ENCODE measurements around the gene SOD1.
"Not testable (repeated sequence)": the region's sequence is repeated elsewhere in the genome, so short reads cannot be mapped to it uniquely, and the experiment has no call there.

SOD1 gene

DNA sequence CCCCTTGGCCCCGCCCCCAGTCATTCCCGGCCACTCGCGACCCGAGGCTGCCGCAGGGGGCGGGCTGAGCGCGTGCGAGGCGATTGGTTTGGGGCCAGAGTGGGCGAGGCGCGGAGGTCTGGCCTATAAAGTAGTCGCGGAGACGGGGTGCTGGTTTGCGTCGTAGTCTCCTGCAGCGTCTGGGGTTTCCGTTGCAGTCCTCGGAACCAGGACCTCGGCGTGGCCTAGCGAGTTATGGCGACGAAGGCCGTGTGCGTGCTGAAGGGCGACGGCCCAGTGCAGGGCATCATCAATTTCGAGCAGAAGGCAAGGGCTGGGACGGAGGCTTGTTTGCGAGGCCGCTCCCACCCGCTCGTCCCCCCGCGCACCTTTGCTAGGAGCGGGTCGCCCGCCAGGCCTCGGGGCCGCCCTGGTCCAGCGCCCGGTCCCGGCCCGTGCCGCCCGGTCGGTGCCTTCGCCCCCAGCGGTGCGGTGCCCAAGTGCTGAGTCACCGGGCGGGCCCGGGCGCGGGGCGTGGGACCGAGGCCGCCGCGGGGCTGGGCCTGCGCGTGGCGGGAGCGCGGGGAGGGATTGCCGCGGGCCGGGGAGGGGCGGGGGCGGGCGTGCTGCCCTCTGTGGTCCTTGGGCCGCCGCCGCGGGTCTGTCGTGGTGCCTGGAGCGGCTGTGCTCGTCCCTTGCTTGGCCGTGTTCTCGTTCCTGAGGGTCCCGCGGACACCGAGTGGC, at the start of gene SOD1:
TSS of gene SOD1 (plus strand) at position 158 of the 723 bp plus-strand sequence. CDS start at position 235, 77 bp downstream.
- peak; percentile 96 for DNase-seq

DNA sequence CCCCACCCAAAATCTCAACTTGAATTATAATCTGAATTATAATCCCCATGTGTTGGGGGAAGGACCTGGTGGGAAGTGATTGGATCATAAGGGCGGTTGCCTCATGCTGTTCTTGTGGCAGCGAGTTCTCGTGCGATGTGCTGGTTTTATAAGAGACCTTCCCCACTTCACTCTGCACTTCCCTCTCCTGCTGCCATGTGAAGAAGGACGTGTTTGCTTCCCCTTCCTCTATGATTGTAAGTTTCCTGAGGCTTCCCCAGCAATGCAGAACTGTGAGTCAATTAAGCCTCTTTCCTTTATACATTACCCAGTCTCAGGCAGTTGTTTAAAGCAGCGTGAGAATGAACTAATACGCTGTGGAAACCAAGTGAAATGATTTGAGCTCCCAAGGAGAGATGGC, 48.0 kb upstream of the SOD1 start:
- no peak for DNase-seq

DNA sequence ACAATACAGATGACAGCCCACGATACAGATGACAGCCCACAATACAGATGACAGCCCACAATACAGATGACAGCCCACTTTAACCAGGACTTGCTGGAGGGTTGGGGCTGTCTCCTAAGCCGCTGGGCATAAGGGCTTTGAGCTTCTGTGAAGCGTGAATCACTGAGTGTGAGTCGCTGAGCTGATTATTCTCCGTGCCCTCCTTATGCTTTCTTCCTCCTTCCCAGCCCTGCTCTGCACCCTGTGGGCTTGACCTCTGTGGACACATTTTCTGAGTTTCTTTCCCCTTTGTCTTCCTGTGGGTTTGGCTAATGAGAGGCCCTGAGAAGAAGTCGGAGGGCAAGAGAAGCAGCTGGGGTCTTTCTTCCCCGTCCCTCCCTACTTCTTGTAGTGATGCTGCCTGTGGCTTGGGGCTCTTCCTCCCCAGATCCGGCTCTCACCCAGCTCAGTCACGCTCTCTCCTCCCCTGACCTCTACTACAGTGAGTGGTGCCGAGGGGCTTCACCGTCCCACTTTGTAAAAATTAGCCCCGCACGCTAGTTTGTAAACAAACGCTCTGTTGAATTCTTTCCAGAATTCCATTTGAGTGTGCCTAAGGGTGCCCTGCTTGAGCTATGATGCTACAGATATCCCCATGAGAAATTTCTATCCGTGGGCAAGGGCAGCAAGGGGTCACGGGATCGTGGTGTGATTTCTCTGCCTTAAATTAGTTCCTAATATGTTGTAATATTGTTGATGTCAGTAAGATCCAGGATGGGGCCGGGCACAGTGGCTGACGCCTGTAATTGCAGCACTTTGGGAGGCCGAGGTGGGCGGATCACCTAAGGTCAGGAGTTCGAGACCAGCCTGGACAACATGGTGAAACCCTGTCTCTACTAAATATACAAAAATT, 46.4 kb upstream of the SOD1 start:
- peak; percentile 41 for DNase-seq

DNA sequence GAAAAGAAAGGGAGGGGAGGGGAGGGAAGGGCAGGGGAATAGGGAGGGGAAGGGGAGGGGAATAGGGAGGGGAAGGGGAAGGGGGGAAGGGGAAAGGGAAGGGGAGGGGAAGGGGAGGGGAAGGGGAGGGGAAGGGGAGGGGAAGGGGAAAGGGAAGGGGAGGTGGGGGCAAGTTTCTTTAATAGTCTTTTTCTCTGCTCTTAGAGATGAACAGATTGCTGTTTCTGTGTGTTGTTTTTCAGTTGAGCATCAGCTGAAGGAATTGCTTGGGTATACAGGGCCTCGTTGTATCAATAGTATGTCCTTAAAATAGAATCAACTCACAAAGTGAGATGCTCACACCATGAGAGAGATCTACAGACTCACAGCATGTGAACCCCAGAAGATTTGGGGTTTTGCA, 44.8 kb upstream of the SOD1 start:
- no peak for DNase-seq

DNA sequence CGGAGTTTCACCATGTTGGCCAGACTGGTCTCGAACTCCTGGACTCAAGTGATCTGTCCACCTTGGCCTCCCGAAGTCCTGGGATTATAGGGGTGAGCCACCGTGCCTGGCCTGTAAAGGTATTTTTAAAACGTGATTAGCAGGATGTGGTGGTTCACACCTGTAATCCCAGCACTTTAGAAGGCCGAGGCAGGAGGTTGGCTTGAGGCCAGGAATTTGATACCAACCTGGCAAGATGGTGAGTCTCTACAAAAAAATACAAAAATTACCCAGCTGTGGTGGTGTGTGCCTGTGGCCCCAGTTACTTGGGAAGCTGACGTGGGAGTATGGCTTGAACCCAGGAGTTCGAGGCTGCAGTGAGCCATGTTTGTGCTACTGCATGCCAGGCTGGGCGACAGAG, 43.3 kb upstream of the SOD1 start:
- DNase-seq, result no peak

DNA sequence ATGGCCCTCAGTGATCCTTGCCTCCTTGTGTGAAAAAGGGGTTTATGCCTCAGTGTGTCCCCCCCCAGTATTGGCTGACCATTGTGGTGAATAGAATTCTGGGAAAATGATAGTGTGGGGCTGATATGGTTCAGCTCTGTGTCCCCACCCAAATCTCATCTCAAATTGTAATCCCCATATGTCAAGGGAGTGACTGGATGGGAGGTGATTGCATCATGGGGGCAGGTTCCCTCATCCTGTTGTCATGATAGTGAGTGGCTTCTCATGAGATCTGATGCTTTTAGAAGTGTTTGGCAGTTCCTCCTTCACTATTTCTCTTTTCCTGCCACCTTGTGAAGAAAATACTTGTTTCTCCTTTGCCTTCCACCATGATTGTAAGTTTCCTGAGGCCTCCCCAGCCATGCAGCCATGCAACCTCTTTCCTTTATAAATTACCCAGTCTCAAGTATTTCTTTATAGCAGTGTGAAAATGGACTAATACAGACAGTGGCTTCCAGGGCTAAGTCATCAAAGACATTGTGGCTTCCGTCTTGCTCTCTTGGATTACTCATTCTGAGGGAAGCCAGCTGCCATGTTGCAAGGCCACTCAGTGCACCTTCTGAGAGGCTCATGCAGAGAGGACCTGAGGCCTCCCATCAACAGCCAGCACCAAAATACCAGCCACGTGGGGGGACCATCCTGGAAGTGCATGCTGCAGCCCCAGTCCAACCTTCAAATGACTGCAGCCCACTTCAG, 40.6 kb upstream of the SOD1 start:
- DNase-seq, result no peak

DNA sequence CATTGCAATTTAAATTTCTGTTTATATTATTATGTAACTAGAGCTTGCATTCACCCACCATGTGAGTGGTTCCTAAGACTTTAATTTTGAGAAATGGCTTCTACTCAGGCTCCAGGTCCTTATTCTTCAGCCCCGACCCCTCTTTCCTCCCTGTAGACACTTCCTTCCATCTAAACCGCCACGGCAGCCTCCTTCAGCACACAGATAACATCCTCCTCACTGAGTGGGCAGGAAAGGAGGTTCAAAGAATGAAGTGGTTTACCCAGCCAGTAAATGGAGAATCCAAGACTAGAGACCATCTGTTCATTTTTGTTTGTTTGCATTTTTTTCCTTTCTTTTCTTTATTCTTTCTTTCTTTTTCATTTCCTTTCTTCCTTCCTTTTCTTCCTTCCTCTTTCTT, 37.1 kb upstream of the SOD1 start:
- no peak for DNase-seq

DNA sequence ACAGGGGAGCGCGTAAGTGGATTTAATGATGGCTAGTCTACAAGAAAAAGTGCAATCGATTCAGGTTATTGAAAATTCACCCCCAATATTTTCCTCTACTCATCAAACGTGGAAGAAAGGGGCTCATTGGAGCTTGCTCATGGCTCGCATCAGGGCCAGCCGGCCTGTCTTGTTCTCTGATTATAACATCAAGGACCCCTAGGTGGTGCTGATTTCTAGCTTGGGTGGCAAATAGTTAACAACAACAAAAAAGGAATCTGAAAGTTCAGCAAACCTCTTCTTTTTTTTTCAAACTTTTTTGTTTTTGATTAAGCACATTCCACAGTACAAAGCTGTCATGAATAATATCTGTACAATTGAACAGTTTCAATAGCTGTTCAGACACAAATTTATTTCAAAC, 35.8 kb upstream of the SOD1 start:
- no peak for DNase-seq

DNA sequence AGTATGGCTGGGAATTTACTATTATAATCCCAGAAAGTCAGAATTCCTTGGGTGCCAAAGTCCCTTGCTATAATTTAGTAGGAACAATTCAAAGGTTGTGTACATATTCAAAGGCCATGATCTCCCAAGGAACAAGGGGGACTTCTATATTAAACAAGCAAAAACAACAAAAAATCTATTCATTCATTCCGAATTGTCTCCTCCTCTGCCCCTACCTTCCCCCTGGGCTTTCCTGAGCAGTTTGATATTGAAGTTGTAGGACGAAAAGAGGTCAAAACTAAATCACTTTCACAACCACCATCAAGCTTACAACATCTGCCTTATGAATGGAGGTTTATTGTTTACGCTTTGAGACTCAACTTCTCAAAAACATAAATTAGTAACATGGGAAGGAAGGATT, 35.3 kb upstream of the SOD1 start:
- DNase-seq, result no peak

DNA sequence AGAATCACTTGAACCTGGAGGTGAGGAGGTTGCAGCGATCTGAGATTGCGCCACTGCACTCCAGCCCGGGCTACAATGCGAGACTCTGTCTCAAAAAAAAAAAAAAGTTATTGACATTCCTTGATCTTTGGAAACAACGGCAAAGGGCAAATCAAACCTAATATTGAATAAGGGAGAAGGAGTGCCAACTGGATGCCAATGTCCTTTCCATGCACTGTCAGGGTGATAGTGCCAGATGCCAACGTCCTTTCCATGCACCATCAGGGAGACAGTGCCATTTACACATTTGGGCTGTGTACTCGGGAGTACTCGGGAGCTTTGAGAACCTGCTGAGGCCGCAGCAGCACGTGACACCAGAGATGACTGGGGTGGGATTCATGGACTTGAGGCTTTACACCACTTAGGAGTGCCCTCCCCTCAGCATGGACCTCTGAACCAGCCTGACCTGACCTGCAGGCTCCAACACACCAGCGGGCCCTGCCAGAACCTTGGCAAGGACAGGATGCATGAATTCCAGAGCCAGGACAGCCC, 34.5 kb upstream of the SOD1 start:
- no peak for DNase-seq

DNA sequence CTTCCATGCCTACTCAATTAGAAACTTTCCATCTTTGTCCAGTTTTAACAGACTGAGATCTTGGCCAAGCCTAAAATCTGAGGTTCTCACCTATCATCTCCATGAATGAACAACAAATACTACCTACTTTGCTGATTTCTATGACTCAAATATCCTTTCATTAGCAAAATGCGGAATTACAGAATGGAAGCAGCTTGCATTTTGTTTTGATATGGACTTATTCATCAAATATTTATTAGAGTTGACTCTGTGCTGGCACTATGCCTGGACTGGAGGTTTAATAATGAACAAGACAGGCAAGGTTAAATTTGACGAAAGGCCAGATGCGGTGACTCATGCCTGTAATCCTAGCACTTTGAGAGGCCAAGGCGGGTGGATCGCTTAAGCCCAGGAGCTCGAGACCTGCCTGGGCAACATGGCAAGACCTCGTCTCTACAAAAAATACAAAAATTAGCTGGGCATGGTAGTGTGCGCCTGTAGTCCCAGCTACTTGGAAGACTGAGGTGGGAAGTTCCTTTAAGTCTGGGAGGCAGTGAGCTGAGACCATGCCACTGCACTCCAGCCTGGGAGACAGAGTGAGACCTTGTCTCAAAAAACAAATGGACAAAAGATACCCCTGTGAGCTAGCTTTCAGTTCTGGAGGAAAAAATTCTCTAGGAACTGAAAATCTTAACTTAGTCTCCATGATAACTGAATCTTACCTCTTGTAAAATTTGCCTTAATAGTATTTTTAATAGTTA, 29.4 kb upstream of the SOD1 start:
- DNase-seq, result no peak

DNA sequence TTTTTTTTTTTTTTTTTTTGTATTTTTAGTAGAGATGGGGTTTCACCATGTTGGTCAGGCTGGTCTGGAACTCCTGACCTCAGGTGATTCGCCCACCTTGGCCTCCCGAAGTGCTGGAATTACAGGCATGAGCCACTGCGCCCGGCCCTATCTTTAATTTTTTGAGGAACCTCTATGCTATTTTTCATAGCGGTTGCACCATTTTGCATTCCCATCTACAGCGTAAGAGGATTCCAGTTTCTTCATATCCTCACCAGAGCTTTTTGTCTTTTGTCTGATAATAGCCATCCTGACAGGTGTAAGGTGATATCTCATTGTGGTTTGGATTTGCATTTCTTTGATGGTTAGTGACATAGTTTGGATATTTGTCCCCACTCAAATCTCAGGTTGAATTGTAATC, 27.6 kb upstream of the SOD1 start:
- DNase-seq, result not testable (repeated sequence)

DNA sequence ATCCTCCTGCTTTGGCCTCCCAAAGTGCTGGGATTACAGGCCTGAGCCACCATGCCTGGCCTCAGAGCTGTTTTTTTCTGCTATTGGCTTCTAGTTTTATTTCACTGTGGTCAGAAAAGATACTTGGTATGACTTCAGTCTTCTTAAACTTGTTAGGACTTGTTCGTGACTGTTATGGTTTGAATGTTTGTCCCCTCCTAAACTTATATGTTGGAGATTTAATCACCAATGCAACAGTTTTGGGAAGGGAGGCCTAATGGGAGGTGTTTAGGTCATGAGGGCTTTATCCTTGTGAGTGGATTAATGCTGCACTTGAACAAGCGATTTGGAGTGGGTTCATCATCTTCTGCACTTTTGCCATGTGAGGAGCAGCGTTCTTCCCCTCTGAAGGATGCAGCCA, 24.5 kb upstream of the SOD1 start:
- DNase-seq, result no peak

DNA sequence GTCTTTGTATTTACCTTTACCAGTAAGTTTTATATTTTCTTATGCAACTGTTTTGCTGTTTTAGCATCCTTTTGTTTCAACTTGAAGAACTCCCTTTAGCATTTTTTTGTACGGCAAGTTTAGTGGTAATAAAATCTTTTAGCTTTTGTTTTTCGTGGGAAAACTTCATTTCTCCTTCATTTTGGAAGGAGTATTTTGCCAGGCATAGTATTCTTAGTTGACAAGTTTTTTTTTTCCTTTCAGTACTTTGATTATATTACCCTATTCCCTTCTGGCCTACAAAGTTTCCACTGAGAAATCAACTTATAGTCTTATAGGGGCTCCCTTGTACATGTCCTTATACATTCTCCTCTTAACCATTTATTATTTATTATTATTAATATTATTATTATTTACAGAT, 22.6 kb upstream of the SOD1 start:
- no peak for DNase-seq

DNA sequence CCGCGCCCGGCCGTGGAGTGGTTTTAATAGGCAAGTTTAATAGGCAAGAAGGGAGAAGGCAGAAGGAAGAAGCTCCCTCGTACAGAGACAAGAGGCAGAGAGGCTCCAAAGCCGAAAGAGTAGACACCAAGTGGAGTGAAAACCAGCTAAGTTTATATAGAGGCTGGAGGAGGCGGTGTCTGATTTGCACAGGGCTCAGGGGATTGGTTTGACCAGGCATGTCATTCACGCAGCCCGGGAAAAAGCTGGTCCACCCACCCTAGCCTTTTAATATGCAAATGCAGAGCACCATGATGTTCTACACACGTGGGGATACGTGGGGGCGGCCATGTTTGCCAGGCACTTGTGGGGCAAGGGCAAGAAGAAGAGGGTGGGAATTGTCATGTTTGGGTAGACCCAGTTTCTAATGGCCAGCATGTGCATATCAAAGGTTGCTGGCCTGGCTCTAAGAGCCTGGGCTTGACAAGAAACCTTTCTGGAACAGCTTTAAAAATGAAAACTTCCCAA, 18.0 kb upstream of the SOD1 start:
- no peak for DNase-seq

DNA sequence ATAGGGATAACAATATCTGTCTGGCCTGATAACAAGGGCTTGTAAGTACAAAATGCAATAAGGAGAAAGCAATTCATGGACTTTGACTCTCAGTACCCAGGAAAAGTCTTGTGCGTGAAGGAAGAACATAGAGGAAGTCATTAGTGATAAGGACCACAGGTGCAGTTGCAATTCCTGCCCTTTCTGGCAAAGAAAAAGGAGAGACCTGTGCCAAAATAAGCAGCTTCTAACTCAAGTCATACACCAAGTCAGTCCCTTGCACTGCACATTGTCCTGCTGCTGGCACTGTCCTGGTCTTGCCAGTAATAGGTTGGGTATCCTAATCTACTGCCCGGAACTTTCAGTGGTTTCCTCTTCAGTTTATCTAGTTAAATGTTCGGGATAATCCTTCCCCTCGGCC, 14.8 kb upstream of the SOD1 start:
- DNase-seq, result no peak

DNA sequence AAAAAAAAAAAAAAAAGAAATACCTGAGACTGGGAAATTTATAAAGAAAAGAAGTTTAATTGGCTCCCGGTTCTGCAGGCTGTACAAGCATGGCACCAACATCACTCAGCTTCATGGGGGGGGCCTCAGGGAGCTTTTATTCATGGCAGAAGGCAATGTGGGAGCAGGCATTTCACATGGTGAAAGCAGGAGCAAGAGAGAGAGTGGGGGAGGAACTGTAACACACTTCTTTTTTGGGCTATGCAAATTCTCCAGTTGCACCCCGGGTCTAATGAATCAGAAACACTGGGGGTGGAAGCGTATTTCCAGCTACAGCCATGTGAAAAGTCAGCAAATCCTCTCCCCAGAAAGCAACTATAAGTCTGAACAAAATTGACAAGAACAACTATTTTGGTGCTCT, 11.8 kb upstream of the SOD1 start:
- no peak for DNase-seq

DNA sequence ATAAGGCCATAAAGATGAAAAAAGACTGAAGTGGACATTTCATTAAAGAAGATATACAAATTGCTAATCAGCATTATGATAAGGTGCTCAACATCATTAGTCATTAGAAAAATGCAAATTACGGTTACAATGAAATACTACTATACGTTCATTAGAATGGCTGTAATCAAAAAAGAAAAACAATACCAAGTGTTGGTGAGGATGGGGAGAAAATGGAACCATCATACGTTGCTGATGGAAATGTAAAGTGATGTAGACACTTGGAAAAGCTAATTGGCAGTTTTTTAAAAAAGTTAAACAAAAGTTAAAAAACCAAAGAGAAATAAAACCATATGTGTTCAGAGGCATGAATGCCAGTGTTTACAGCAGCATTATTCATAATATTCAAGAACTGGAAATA, 8.6 kb upstream of the SOD1 start:
- DNase-seq, result no peak

DNA sequence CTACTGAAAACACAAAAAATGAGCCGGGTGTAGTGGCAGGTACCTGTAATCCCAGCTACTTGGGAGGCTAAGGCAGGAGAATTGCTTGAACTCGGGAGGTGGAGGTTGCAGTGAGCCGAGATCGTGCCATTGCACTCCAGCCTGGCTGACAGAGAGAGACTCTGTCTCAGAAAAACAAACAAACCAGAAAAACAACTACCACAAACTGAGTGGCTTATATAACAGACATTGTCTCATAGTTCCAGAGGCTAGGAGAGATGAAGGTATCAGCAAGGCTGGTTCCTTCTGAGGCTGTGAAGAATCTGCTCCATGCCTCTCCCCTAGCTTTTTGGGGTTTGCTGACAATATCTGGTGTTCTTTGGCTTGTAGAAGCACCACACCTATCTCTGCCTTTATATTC, 8.0 kb upstream of the SOD1 start:
- DNase-seq, result not testable (repeated sequence)

DNA sequence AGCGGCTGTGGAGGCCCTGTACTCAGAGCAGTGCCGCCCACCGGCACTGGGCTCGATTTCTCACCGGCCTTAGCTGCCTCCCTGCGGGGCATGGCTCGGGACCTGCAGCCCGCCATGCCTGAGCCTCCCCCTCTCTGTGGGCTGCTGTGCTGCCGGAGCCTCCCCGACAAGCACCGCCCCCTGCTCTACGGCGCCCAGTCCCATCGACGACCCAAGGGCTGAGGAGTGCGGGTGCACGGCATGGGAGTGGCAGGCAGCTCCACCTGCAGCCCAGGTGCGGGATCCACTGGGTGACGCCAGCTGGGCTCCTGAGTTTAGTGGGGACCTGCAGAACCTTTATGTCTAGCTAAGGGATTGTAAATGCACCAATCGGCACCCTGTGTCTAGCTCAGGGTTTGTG, 5.2 kb upstream of the SOD1 start:
- DNase-seq, result no peak

DNA sequence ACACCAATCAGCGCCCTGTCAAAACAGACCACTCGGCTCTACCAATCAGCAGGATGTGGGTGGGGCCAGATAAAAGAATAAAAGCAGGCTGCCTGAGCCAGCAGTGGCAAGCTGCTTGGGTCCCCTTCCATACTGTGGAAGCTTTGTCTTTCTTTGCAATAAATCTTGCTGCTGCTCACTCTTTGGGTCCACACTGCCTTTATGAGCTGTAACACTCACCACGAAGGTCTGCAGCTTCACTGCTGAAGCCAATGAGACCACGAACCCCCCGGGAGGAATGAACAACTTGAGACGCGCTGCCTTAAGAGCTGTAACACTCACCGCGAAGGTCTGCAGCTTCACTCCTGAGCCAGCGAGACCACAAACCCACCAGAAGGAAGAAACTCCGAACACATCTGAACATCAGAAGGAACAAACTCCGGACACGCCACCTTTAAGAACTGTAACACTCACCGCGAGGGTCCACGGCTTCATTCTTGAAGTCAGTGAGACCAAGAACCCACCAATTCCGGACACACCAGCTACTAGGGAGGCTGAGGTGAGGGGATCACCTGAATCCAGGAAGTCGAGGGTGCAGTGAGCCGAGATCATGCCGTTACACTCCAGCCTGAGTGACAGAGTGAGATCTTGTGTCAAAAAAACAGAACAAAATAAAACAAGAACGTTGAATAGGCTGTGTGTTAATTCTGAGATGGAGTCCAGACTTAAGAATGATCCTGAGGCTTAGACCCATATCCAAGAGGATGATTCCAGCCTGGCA, 4.5 kb upstream of the SOD1 start:
- DNase-seq, result peak; percentile 36

Data from CD4-positive, alpha-beta T cell treated with Interleukin-15 for 1 hour (primary cell).